ENCODE measurements around the gene RRP1B. TPM values are rescaled to one million over a fixed set of nuclear protein-coding genes. Genes with fewer than 3 reads are reported as not detected.
A peak's percentile ranks its signal among the peaks of the same experiment; 100 is the strongest.

The RRP1B gene
- total RNA-seq, 1 donor from 2014 or later: 34.0 TPM

DNA sequence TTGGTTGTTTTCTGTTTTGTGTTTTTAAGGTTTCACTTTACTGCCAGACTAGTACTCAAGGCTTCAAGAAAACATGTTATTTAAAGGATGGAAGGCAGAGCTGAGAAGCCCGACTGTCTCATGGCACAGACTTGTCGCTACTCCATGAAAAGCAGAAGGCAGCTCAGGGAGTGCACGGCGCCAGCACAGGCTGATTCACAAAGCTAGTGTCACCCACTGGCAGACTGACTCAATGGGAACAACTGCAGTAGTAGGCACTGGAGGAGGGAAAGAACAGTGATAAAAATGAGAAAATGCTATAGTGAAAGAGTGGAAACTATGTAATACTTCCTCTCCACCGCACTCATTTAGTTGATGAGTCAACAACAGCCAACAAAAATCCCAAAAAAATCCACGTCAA, 14.8 kb upstream of the RRP1B start:
- peak overlapping the region; percentile 50 for H3K9ac ChIP-seq (ENCODE audit: low read length)
- Mint-ChIP-seq H3K4me3 (ENCODE audit: unreplicated experiment) (no peak overlapping the region), H3K27me3 (ENCODE audit: low read depth, unreplicated experiment) (no peaks in the 10 kb centered on the region)

DNA sequence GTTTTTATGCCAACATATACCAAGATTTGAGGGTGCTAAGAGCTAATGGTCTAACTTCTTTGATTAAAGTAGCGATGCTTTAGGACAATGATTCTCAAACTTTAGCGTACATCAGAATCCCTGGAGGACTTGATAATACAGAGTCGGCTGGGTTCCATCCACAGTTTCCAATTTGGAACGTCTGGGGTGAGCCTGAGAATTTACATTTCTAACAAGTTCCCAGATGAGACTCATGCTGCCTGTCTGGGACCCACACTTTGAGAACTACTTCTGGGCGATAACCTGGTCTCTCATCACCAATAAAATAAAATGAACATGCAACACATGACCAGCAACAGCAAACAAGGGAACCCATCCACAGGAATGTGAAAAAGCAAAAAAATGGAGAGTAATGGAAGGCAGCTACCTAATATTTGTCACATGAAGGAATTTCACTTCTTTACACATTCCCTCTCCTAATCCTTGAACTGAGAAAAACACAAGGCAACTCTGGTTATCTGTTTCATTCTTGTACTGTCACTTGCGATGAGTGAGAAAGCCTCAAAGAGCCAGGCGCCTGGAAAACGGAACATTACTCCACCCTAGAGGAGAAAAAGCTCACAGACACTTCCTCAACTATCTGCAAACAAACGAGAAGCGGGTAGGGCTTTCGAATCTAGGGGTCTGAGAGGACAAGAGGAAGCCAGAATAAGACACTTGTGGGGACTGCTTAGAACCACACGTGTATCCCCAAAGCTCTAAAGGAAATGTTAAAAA, 14.0 kb upstream of the RRP1B start:
- H3K27ac Mint-ChIP-seq (ENCODE audit: unreplicated experiment): peak overlapping the region; percentile 93
- H3K36me3 ChIP-seq (ENCODE audit: insufficient read depth, low read length): no peaks in the 10 kb centered on the region

More for the DNA sequence above, 14.8 kb upstream of the RRP1B start:
- FAIRE-seq (no peak), DNase-seq (ENCODE audit: low read depth) (peak; percentile 80)
- Histone ChIP-seq H3K36me3 (ENCODE audit: insufficient read depth, low read length) (no peaks in the 10 kb centered on the region), H3K79me2 (ENCODE audit: insufficient read depth, low read length) (no peaks in the 10 kb centered on the region), H3K9me3 (ENCODE audit: insufficient read depth, low read depth, low read length) (no peaks in the 10 kb centered on the region), H3K4me1 (ENCODE audit: insufficient read depth, low read length) (peaks cover 13% of the 10 kb centered on the region), H3K4me3 (ENCODE audit: insufficient read depth, low read depth, low read length) (no peak overlapping the region), H3K27ac (ENCODE audit: low read depth, low read length) (peak overlapping the region; percentile 35), H4K20me1 (ENCODE audit: insufficient read depth, low read length) (no peaks in the 10 kb centered on the region), H2AFZ (ENCODE audit: low read depth, low read length) (peak overlapping the region; percentile 15), H3K27me3 (ENCODE audit: insufficient read depth, low read length) (no peaks in the 10 kb centered on the region), H3K4me2 (ENCODE audit: low read length) (peak overlapping the region; percentile 57)
- Mint-ChIP-seq H3K27ac (ENCODE audit: unreplicated experiment) (peak overlapping the region; percentile 84), H3K36me3 (ENCODE audit: low read depth, unreplicated experiment) (no peaks in the 10 kb centered on the region), H3K4me1 (ENCODE audit: low read depth, unreplicated experiment) (peaks cover 27% of the 10 kb centered on the region), H3K9me3 (ENCODE audit: unreplicated experiment) (no peaks in the 10 kb centered on the region)
- TF ChIP-seq CTCF (IDR thresholded peaks at IDR 0.05; ENCODE audit: insufficient read depth, low read depth, low read length): no peak
- TF ChIP-seq EZH2 (IDR thresholded peaks at IDR 0.05; ENCODE audit: insufficient read depth, low read length): no peak

More for the DNA sequence above, 14.0 kb upstream of the RRP1B start:
- Mint-ChIP-seq H3K36me3 (ENCODE audit: low read depth, unreplicated experiment) (no peaks in the 10 kb centered on the region), H3K4me3 (ENCODE audit: unreplicated experiment) (no peak overlapping the region), H3K9me3 (ENCODE audit: unreplicated experiment) (no peaks in the 10 kb centered on the region), H3K27me3 (ENCODE audit: low read depth, unreplicated experiment) (no peaks in the 10 kb centered on the region), H3K4me1 (ENCODE audit: low read depth, unreplicated experiment) (peaks cover 27% of the 10 kb centered on the region)
- Histone ChIP-seq H3K27ac (ENCODE audit: low read depth, low read length) (peak overlapping the region; percentile 18), H3K79me2 (ENCODE audit: insufficient read depth, low read length) (no peaks in the 10 kb centered on the region), H2AFZ (ENCODE audit: low read depth, low read length) (no peak overlapping the region), H4K20me1 (ENCODE audit: insufficient read depth, low read length) (no peaks in the 10 kb centered on the region), H3K4me3 (ENCODE audit: insufficient read depth, low read depth, low read length) (no peak overlapping the region), H3K9ac (ENCODE audit: low read length) (peak overlapping the region; percentile 22), H3K27me3 (ENCODE audit: insufficient read depth, low read length) (no peaks in the 10 kb centered on the region), H3K9me3 (ENCODE audit: insufficient read depth, low read depth, low read length) (no peaks in the 10 kb centered on the region), H3K4me2 (ENCODE audit: low read length) (peak overlapping the region; percentile 57), H3K4me1 (ENCODE audit: insufficient read depth, low read length) (peaks cover 13% of the 10 kb centered on the region)
- DNase-seq (ENCODE audit: low read depth): peak; percentile 71
- peak; percentile 92 for FAIRE-seq
- no peak for TF ChIP-seq EZH2 (IDR thresholded peaks at IDR 0.05; ENCODE audit: insufficient read depth, low read length)
- peak; percentile 75 for TF ChIP-seq CTCF (IDR thresholded peaks at IDR 0.05; ENCODE audit: insufficient read depth, low read depth, low read length)
